Loucy (cell line): ENCODE data around the gene PGLYRP3.
"Not testable (repeated sequence)": the region's sequence is repeated elsewhere in the genome, so short reads cannot be mapped to it uniquely, and the experiment has no call there.

ENCODE experiments used
- H2AFZ ChIP-seq: fragments of 200-600 bp; sonication (generic); 2 replicates; pipeline ENCODE4 v1.6.0; 2016; ENCODE audit warnings: antibody characterized with exemption, mild to moderate bottlenecking, low read length, moderate library complexity
- H3F3A ChIP-seq: fragments of 200-600 bp; 2 replicates; pipeline ENCODE4 v1.6.0; 2016; ENCODE audit warnings: antibody characterized with exemption, low read depth, mild to moderate bottlenecking
- H3K27me3 ChIP-seq: fragments of 200-600 bp; sonication (generic); 2 replicates; pipeline ENCODE4 v1.6.1; 2014; ENCODE audit warnings: low read length, mild to moderate bottlenecking; ENCODE audit not compliant: insufficient read depth, poor library complexity, severe bottlenecking
- H3K36me3 ChIP-seq: fragments of 200-600 bp; sonication (generic); 2 replicates; pipeline ENCODE4 v1.6.1; 2016; ENCODE audit warnings: low read length; ENCODE audit not compliant: insufficient read depth
- H3K4me1 ChIP-seq: fragments of 200-600 bp; sonication (generic); 2 replicates; pipeline ENCODE4 v1.5.1; 2014; ENCODE audit warnings: low read length, mild to moderate bottlenecking; ENCODE audit not compliant: insufficient read depth, poor library complexity, severe bottlenecking
- H3K4me2 ChIP-seq: fragments of 200-600 bp; sonication (generic); 2 replicates; pipeline ENCODE4 v1.6.0; 2014; ENCODE audit warnings: antibody characterized with exemption, low read length, low read depth, mild to moderate bottlenecking; ENCODE audit not compliant: poor library complexity, severe bottlenecking
- H3K4me3 ChIP-seq: fragments of 200-600 bp; sonication (generic); 2 replicates; pipeline ENCODE4 v1.5.1; 2014; ENCODE audit warnings: low read length, mild to moderate bottlenecking, mixed read lengths; ENCODE audit not compliant: poor library complexity, severe bottlenecking
- H3K79me2 ChIP-seq: fragments of 200-600 bp; sonication (generic); 2 replicates; pipeline ENCODE4 v1.6.1; 2014; ENCODE audit warnings: low read length; ENCODE audit not compliant: insufficient read depth
- H3K9ac ChIP-seq: fragments of 200-600 bp; sonication (generic); 2 replicates; pipeline ENCODE4 v1.6.0; 2014; ENCODE audit warnings: mild to moderate bottlenecking, low read depth, low read length, moderate library complexity; ENCODE audit not compliant: poor library complexity, severe bottlenecking
- H3K9me2 ChIP-seq: fragments of 200-600 bp; sonication (generic); replicated peaks from 2 replicates; pipeline ENCODE4 v1.6.1; 2016; ENCODE audit warnings: low read depth, low read length, mixed read lengths
- H3K9me3 ChIP-seq: fragments of 200-600 bp; sonication (generic); 2 replicates; pipeline ENCODE4 v1.6.1; 2014; ENCODE audit warnings: mild to moderate bottlenecking, antibody characterized with exemption, low read length, low read depth; ENCODE audit not compliant: insufficient read depth
- H4K20me1 ChIP-seq: fragments of 200-600 bp; sonication (generic); 2 replicates; pipeline ENCODE4 v1.6.0; 2014; ENCODE audit warnings: antibody characterized with exemption, low read length, mild to moderate bottlenecking; ENCODE audit not compliant: insufficient read depth, poor library complexity, severe bottlenecking
- EZH2phosphoT487 ChIP-seq: fragments of 200-600 bp; IDR thresholded peaks from 2 replicates; pipeline ENCODE4 v1.6.1; 2018; ENCODE audit warnings: antibody characterized with exemption, mild to moderate bottlenecking, moderate library complexity, borderline replicate concordance
- TF ChIP-seq, protein P1 (sequence below): fragments of 200-600 bp; sonication (generic); conservative IDR thresholded peaks from 2 replicates; pipeline ENCODE4 v1.5.1; 2014; ENCODE audit warnings: mild to moderate bottlenecking, antibody characterized with exemption, low read length

The PGLYRP3 gene

DNA sequence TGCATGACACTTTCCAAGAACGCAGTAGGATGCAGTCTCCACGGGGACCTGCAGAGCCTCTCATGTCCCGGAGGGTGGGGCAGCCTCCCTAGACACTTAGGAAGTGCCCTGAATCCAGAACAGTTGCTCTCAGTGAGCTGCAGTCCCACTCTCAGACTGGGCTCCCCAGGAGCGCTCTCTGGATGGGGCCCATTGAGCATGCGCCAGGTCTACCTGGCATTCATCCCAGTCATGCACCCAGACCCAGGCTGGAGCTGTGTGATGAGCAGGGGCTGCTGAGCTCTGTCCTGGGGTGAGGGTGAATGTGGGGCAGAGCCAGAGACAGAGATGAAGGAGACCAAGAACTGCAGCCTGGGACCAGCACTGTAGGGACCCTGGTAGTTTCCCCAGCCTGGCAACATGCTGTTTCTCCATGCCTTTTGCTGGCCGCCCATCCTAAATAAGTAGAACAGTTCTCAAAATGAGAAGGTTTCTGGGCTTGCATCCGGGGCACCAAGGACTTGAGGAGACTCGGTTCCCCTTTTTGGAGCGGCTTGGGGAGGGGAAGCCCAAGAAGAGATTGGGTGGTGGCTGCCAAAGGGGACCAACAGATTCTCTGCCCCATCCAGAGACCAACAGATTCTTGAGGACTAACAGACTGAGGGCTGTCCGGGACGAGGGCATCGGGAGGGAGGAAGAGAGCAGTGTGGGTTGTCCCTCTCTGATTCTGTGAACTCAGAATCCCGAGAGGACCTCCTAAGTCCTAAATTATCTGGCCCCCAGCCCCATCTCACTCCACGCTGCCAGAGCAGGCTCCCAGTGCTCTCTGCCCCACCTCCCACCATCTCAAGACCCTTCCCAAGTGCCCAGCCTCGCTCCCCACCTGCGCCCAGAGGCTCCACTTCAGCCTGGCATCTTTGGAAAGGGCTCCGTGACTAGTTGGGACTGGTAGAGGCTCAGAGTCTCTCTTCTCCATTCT is 36.9 kb upstream of the PGLYRP3 start:
- no peaks in the 10 kb centered on the region for H3K9me2 ChIP-seq
- no peak overlapping the region for H3K9ac ChIP-seq
- TF ChIP-seq, protein P1, sequence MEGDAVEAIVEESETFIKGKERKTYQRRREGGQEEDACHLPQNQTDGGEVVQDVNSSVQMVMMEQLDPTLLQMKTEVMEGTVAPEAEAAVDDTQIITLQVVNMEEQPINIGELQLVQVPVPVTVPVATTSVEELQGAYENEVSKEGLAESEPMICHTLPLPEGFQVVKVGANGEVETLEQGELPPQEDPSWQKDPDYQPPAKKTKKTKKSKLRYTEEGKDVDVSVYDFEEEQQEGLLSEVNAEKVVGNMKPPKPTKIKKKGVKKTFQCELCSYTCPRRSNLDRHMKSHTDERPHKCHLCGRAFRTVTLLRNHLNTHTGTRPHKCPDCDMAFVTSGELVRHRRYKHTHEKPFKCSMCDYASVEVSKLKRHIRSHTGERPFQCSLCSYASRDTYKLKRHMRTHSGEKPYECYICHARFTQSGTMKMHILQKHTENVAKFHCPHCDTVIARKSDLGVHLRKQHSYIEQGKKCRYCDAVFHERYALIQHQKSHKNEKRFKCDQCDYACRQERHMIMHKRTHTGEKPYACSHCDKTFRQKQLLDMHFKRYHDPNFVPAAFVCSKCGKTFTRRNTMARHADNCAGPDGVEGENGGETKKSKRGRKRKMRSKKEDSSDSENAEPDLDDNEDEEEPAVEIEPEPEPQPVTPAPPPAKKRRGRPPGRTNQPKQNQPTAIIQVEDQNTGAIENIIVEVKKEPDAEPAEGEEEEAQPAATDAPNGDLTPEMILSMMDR = no peak
- TF ChIP-seq EZH2phosphoT487 = no peak
- H4K20me1 ChIP-seq = no peaks in the 10 kb centered on the region
- H2AFZ ChIP-seq = no peak overlapping the region
- H3K4me2 ChIP-seq = no peak overlapping the region
- no peaks in the 10 kb centered on the region for H3F3A ChIP-seq
- no peaks in the 10 kb centered on the region for H3K36me3 ChIP-seq
- H3K27me3 ChIP-seq = no peaks in the 10 kb centered on the region
- H3K4me1 ChIP-seq = peaks cover 26% of the 10 kb centered on the region
- no peaks in the 10 kb centered on the region for H3K79me2 ChIP-seq
- no peak overlapping the region for H3K4me3 ChIP-seq
- no peaks in the 10 kb centered on the region for H3K9me3 ChIP-seq

GRCh38 chr1:153348511-153349362 is 36.0 kb upstream of the PGLYRP3 start, which contains the start of gene PGLYRP4:
PGLYRP4 (minus strand) TSS chr1:153348841; CDS start chr1:153347932, 909 bp downstream.
- Histone ChIP-seq H3K4me3 (no peak within 1 kb of the TSS), H3K4me1 (peaks cover 35% of the 10 kb centered on the region), H4K20me1 (no peaks in the 10 kb centered on the region), H3K9me2 (no peaks in the 10 kb centered on the region), H3K79me2 (no peaks in the 10 kb centered on the region), H3F3A (no peaks in the 10 kb centered on the region), H2AFZ (no peak within 1 kb of the TSS), H3K4me2 (no peak within 1 kb of the TSS), H3K9me3 (no peaks in the 10 kb centered on the region), H3K9ac (no peak within 1 kb of the TSS), H3K36me3 (no peaks in the 10 kb centered on the region), H3K27me3 (no peaks in the 10 kb centered on the region)
- TF ChIP-seq, protein P1 = no peak
- no peak for TF ChIP-seq EZH2phosphoT487

DNA sequence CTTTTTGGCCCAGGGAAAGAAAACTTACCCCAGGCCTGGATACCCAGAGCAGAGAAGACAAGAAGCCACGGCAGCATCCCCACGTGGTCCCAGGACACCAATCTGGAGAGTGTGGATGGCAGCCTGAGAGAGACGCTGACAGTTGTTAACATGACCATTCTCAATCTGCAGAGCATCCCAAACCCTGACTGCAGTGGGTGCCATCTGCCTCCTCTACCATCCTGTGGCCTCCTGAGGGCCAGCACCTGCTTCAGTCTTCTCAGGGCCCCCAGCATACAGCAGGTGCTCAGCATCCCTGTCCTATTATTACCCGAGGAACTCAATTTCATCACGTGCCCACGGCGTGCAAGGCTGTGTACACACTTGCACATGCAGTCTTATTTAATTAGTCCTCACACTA is 35.1 kb upstream of the PGLYRP3 start:
- Histone ChIP-seq H3K4me3 (no peak overlapping the region), H4K20me1 (no peaks in the 10 kb centered on the region), H3K79me2 (no peaks in the 10 kb centered on the region), H3K4me2 (no peak overlapping the region), H2AFZ (no peak overlapping the region), H3K9me2 (no peaks in the 10 kb centered on the region), H3K4me1 (peaks cover 43% of the 10 kb centered on the region), H3K9ac (no peak overlapping the region), H3K27me3 (no peaks in the 10 kb centered on the region), H3K9me3 (no peaks in the 10 kb centered on the region), H3F3A (no peaks in the 10 kb centered on the region), H3K36me3 (no peaks in the 10 kb centered on the region)
- TF ChIP-seq EZH2phosphoT487 = no peak
- TF ChIP-seq, protein P1 = no peak

DNA sequence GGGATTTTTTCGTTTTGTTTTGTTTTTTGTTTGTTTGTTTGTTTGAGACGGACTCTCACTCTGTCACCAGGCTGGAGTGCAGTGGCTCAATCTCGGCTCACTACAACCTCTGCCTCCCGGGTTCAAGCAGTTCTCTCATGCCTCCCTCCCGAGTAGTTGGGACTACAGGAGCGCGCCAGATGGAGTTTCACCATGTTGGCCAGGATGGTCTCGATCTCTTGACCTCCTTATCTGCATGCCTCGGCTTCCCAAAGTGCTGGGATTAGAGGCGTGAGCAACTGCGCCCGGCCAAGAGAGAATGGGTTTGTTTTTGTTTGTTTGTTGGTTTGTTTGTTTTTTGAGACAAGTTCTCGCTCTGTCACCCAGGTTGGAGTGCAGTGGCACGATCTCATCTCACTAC is 34.3 kb upstream of the PGLYRP3 start:
- not testable (repeated sequence) for H3K9ac ChIP-seq, H3K9me3 ChIP-seq, H3K4me2 ChIP-seq, H3K4me3 ChIP-seq, H3K79me2 ChIP-seq, H4K20me1 ChIP-seq, H3K27me3 ChIP-seq, H3K9me2 ChIP-seq, H2AFZ ChIP-seq, H3K36me3 ChIP-seq, H3F3A ChIP-seq
- H3K4me1 ChIP-seq = peaks cover 51% of the 10 kb centered on the region
